OCI-LY1 (cell line): ENCODE results near the gene RNF150.

Source experiments
- H2AFZ ChIP-seq: fragments of 200-600 bp; sonication (generic), shearing (Covaris generic); 2 replicates; pipeline ENCODE4 v1.6.0; 2014; ENCODE audit warnings: antibody characterized with exemption, mild to moderate bottlenecking, low read length
- H3F3A ChIP-seq: fragments of 200-600 bp; sonication (generic), shearing (Covaris generic); 2 replicates; pipeline ENCODE4 v1.6.0; 2014; ENCODE audit warnings: mild to moderate bottlenecking, antibody characterized with exemption, low read length, moderate library complexity; ENCODE audit not compliant: insufficient read depth
- H3K27ac ChIP-seq: fragments of 200-600 bp; sonication (generic); 2 replicates; pipeline ENCODE4 v1.5.1; 2014; ENCODE audit warnings: low read length, mixed run types, mild to moderate bottlenecking, low read depth; ENCODE audit not compliant: poor library complexity, severe bottlenecking
- H3K27me3 ChIP-seq: fragments of 200-600 bp; sonication (generic); 2 replicates; pipeline ENCODE4 v1.6.0; 2014; ENCODE audit warnings: antibody characterized with exemption, mild to moderate bottlenecking, low read length, moderate library complexity; ENCODE audit not compliant: insufficient read depth
- H3K36me3 ChIP-seq: fragments of 200-600 bp; sonication (generic); 2 replicates; pipeline ENCODE4 v1.6.1; 2014; ENCODE audit warnings: mild to moderate bottlenecking, antibody characterized with exemption, low read length, moderate library complexity, mixed read lengths; ENCODE audit not compliant: insufficient read depth
- H3K4me1 ChIP-seq: fragments of 200-600 bp; sonication (generic); 2 replicates; pipeline ENCODE4 v1.5.1; 2014; ENCODE audit warnings: mild to moderate bottlenecking, low read length, moderate library complexity; ENCODE audit not compliant: insufficient read depth, severe bottlenecking
- H3K4me2 ChIP-seq: fragments of 200-600 bp; sonication (generic), shearing (Covaris generic); 2 replicates; pipeline ENCODE4 v1.6.1; 2014; ENCODE audit warnings: low read length
- H3K4me3 ChIP-seq: fragments of 200-600 bp; sonication (generic); 2 replicates; pipeline ENCODE4 v1.5.1; 2014; ENCODE audit warnings: low read length, low read depth, mild to moderate bottlenecking, mixed read lengths; ENCODE audit not compliant: poor library complexity, severe bottlenecking
- H3K79me2 ChIP-seq: fragments of 200-600 bp; shearing (Covaris generic); 2 replicates; pipeline ENCODE4 v1.6.1; 2016; ENCODE audit warnings: mixed run types, low read length, mixed read lengths; ENCODE audit not compliant: insufficient read depth
- H3K9ac ChIP-seq: fragments of 200-600 bp; sonication (generic), shearing (Covaris generic); 2 replicates; pipeline ENCODE4 v1.6.1; 2014; ENCODE audit warnings: mild to moderate bottlenecking, low read length, mixed read lengths
- H3K9me2 ChIP-seq: fragments of 200-600 bp; sonication (generic), shearing (Covaris generic); 2 replicates; pipeline ENCODE4 v1.6.1; 2014; ENCODE audit warnings: low read depth, mild to moderate bottlenecking, low read length, mixed read lengths
- H3K9me3 ChIP-seq: fragments of 200-600 bp; shearing (Covaris generic); 2 replicates; pipeline ENCODE4 v1.6.1; 2014; ENCODE audit warnings: low read length, mixed read lengths
- H4K20me1 ChIP-seq: fragments of 200-600 bp; sonication (generic), shearing (Covaris generic); 2 replicates; pipeline ENCODE4 v1.6.0; 2016; ENCODE audit warnings: mild to moderate bottlenecking, low read length; ENCODE audit not compliant: insufficient read depth
- EZH2 ChIP-seq: fragments of 200-600 bp; sonication (generic), shearing (Covaris generic); IDR thresholded peaks from 2 replicates; pipeline ENCODE4 v1.8.0; 2017; ENCODE audit warnings: borderline replicate concordance, mixed run types, mild to moderate bottlenecking, antibody characterized with exemption, low read length, moderate library complexity, mixed read lengths
- TF ChIP-seq, protein P1 (sequence below): fragments of 200-600 bp; sonication (generic), shearing (Covaris generic); IDR thresholded peaks from 2 replicates; pipeline ENCODE4 v1.5.1; 2017; ENCODE audit warnings: mild to moderate bottlenecking, antibody characterized with exemption, low read length, moderate library complexity, mixed read lengths

RNF150 gene

DNA sequence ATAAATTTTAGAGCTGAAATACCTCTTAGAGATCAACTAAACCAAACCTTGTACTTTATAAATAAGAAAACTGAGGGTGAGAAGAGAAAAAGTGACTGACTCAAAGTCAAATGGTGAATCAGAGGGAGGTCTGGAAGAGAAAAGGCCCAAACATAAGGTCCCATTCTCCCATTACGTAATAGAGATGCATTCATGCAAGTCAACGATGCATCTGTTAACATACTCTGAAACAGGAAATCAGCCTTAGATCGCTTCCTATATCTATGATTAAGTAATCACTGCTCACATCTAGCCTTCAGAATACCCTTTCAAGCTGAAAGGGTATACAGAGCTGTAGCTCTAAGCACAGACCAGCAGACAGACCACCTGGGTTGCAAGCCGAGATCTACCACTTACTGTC, 6.5 kb downstream of the RNF150 start:
- Histone ChIP-seq H3K36me3 (no peaks in the 10 kb centered on the region), H3K79me2 (no peaks in the 10 kb centered on the region), H3F3A (no peaks in the 10 kb centered on the region), H3K27me3 (no peaks in the 10 kb centered on the region), H2AFZ (no peak overlapping the region), H3K27ac (no peak overlapping the region), H3K9me2 (no peaks in the 10 kb centered on the region), H3K4me2 (no peak overlapping the region), H3K9me3 (no peaks in the 10 kb centered on the region), H3K4me3 (no peak overlapping the region), H3K9ac (no peak overlapping the region), H3K4me1 (no peaks in the 10 kb centered on the region), H4K20me1 (no peaks in the 10 kb centered on the region)
- TF ChIP-seq, protein P1, sequence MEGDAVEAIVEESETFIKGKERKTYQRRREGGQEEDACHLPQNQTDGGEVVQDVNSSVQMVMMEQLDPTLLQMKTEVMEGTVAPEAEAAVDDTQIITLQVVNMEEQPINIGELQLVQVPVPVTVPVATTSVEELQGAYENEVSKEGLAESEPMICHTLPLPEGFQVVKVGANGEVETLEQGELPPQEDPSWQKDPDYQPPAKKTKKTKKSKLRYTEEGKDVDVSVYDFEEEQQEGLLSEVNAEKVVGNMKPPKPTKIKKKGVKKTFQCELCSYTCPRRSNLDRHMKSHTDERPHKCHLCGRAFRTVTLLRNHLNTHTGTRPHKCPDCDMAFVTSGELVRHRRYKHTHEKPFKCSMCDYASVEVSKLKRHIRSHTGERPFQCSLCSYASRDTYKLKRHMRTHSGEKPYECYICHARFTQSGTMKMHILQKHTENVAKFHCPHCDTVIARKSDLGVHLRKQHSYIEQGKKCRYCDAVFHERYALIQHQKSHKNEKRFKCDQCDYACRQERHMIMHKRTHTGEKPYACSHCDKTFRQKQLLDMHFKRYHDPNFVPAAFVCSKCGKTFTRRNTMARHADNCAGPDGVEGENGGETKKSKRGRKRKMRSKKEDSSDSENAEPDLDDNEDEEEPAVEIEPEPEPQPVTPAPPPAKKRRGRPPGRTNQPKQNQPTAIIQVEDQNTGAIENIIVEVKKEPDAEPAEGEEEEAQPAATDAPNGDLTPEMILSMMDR = no peak
- TF ChIP-seq EZH2 = no peak

GRCh38 chr4:141124224-141124623, 9.0 kb downstream of the RNF150 start:
- no peaks in the 10 kb centered on the region for H4K20me1 ChIP-seq
- TF ChIP-seq, protein P1 = no peak
- TF ChIP-seq EZH2 = no peak
- H3K9me3 ChIP-seq = no peaks in the 10 kb centered on the region
- H3K36me3 ChIP-seq = no peaks in the 10 kb centered on the region
- H3K9me2 ChIP-seq = no peaks in the 10 kb centered on the region
- H2AFZ ChIP-seq = no peak overlapping the region
- no peaks in the 10 kb centered on the region for H3K79me2 ChIP-seq
- no peaks in the 10 kb centered on the region for H3K27me3 ChIP-seq
- H3K4me2 ChIP-seq = no peak overlapping the region
- no peaks in the 10 kb centered on the region for H3K4me1 ChIP-seq
- H3K27ac ChIP-seq = no peak overlapping the region
- H3K9ac ChIP-seq = no peak overlapping the region
- no peaks in the 10 kb centered on the region for H3F3A ChIP-seq
- H3K4me3 ChIP-seq = no peak overlapping the region

DNA sequence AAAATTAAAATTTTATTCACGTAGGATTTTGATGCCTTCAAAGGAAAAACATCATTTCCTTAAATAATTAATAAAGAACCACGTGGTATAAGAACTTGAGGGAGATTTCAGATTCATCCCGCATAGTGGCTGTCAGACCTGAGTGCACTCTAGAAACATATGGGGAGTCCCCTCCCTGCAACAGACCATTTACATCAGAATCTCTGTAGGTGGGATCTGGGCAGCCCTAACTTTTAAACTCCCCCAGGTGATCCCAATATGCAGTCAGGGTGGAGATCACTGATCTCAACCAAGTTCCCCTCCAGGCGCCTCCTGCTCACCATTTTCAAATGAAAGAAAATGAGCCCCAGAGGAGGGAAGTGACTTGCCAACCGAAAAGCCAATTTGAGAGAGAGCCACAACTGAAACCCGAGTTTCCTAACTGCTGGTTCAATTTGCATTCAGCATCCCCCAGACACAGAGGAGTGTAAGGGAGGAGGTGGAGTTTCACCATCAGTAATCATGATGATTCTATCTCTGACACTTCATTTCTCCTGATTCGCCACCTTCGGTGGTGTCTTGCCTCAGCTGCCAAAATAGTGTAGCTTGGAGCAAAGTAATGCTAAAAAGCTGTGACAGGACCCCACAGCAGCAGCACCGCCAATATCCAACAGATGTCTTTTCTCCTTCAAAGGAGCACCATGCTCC, 11.4 kb downstream of the RNF150 start:
- H3K4me2 ChIP-seq = no peak overlapping the region
- H2AFZ ChIP-seq = no peak overlapping the region
- H3K27me3 ChIP-seq = no peaks in the 10 kb centered on the region
- no peak overlapping the region for H3K9ac ChIP-seq
- H3K9me2 ChIP-seq = no peaks in the 10 kb centered on the region
- TF ChIP-seq EZH2 = no peak
- TF ChIP-seq, protein P1 = no peak
- no peaks in the 10 kb centered on the region for H4K20me1 ChIP-seq
- no peaks in the 10 kb centered on the region for H3F3A ChIP-seq
- H3K27ac ChIP-seq = no peak overlapping the region
- no peak overlapping the region for H3K4me3 ChIP-seq
- H3K4me1 ChIP-seq = no peaks in the 10 kb centered on the region
- H3K79me2 ChIP-seq = no peaks in the 10 kb centered on the region
- H3K36me3 ChIP-seq = no peaks in the 10 kb centered on the region
- H3K9me3 ChIP-seq = no peaks in the 10 kb centered on the region
